Heart left ventricle (tissue), 16 donors: ENCODE measurements around the gene UPK3A. TPM values are rescaled to one million over a fixed set of nuclear protein-coding genes. Genes with fewer than 3 reads are reported as not detected.

Experiments
- ATAC-seq, 4 donors: fragments of 200-7000 bp; cut with Tn5 transposase; one replicate each; pipeline ENCODE4 v1.9.1; 2020 to 2022; ENCODE audit warnings: moderate library complexity in 4 of 4, mild to moderate bottlenecking in 3 of 4, moderate number of reproducible peaks in 1 of 4
- DNase-seq, 5 donors: peaks; one replicate each; pipeline ENCODE4 v3.0.0-alpha.2; 2020
- H3K27ac ChIP-seq, 12 donors: fragments of 200-600 bp; sonication (generic) in 4 of 12; one replicate each; pipeline versions ENCODE4 v1.5.0 to v1.8.0; 2016 to 2022; ENCODE audit warnings: mild to moderate bottlenecking in 2 of 12
- H3K27me3 ChIP-seq, 9 donors: fragments of 200-600 bp; sonication (generic) in 2 of 9; one replicate each; pipeline versions ENCODE4 v1.5.1 to v1.8.0; 2016 to 2022; ENCODE audit warnings: mild to moderate bottlenecking in 3 of 9
- H3K36me3 ChIP-seq, 9 donors: fragments of 200-600 bp; sonication (generic) in 2 of 9; one replicate each; pipeline versions ENCODE4 v1.5.0 to v1.8.0; 2018 to 2022; ENCODE audit warnings: mild to moderate bottlenecking in 2 of 9
- H3K4me1 ChIP-seq, 12 donors: fragments of 200-600 bp; sonication (generic) in 4 of 12; one replicate each; pipeline versions ENCODE4 v1.5.0 to v1.8.0; 2016 to 2022; ENCODE audit warnings: mild to moderate bottlenecking in 3 of 12
- H3K4me3 ChIP-seq, 12 donors: fragments of 200-600 bp; sonication (generic) in 4 of 12; one replicate each; pipeline versions ENCODE4 v1.5.0 to v1.8.0; 2017 to 2022; ENCODE audit warnings: mild to moderate bottlenecking in 9 of 12, moderate library complexity in 4 of 12
- H3K9me3 ChIP-seq, 12 donors: fragments of 200-600 bp; sonication (generic) in 4 of 12; one replicate each; pipeline versions ENCODE4 v1.5.0 to v1.8.0; 2016 to 2022; ENCODE audit warnings: mild to moderate bottlenecking in 1 of 12
- POLR2A ChIP-seq, 2 donors: fragments of 450-650 bp; IDR thresholded peaks; one replicate each; pipeline ENCODE4 v1.6.1; 2017; ENCODE audit warnings: antibody characterized with exemption in 2 of 2, mild to moderate bottlenecking in 2 of 2, moderate library complexity in 2 of 2
- WGBS, 4 donors: extraction: QIAGEN DNeasy Blood & Tissue Kit in 2 of 4; methylation state at CpG; one replicate each; pipeline versions ENCODE4 v1.1.5 to v1.1.7; 2013 to 2018; 5-methylcytosine and 5-hydroxymethylcytosine counted together
- intact Hi-C, 10 donors: fragments of 100-400 bp; cut with DNase I; formaldehyde crosslinking; loops; one replicate each; pipeline versions ENCODE4 v1.11.1 to v1.14.2; 2022
- polyA plus RNA-seq, 2 donors: library from polyadenylated mRNA; stranded (reverse); fragments of 200-250 nt; gene quantifications; one replicate each; pipeline ENCODE4 v1.2.3, GENCODE V29; 2013
- total RNA-seq, 9 donors: library from RNA; depleted of rRNA in 2 of 9; stranded (reverse); fragments of >200 nt in 2 of 9; fragmentation: NEBNext Ultra II Directional in 3 of 9; extraction: Animal tissue kit (Norgen Biotek cat#: 25700) in 3 of 9; gene quantifications; one replicate each; pipeline versions ENCODE4 v1.1.0 to v1.2.4, GENCODE V29; 2016 to 2023
- TF ChIP-seq, protein P1 (sequence below), 12 donors: fragments of 200-600 bp; sonication (generic) in 4 of 12; IDR thresholded peaks; one replicate each; pipeline versions ENCODE4 v1.5.0 to v1.8.0; 2018 to 2022; ENCODE audit warnings: antibody characterized with exemption in 12 of 12, mild to moderate bottlenecking in 5 of 12
- donor health status: ischemic (EF 13 %, LVEDD 7.1; RV severe dilation, severe dysfunction).
- donor health status: healthy with polysubstance abuse.
- donor health status: DM: no; HTN: yes; CAD: no.
- donor health status: DM: no; HTN: no; CAD: no.
- donor health status: ischemic (EF 25% LVEDD 6.9; RV normal size, moderate dysfunction).
- donor health status: ischemic (EF 25% LVEDD 5.7; RV mildly dilated, moderate dysfunction).
- donor health status: healthy.
- donor health status: DM: yes; HTN: yes; CAD: no.
- donor health status: ischemic (EF 35%, LVEDD 5.7; RV mildly dilated, moderate dysfunction).
- donor health status: nonischemic (EF 11% LVEDD 7.7; RV severe dilation, severe dysfunction).
- donor health status: DM: yes; HTN: yes; CAD: no.
- donor health status: PGD.
- donor health status: ischemic (EF 29% LVEDD 5.4; RV normal size, mild dysfunction).
- donor health status: nonischemic (EF 23%, LVEDD 6.1; RV moderate dilation, normal function).

The UPK3A gene
- total and polyA plus RNA-seq, 11 donors, result 0.15 to 0.45 (median 0.34) TPM; not detected in 8

- Histone ChIP-seq H3K27ac (peak overlapping the region in 1 of 12 donors; percentile 66), H3K36me3 (no peaks in the 10 kb centered on the region), H3K4me1 (peaks cover 0 to 17% (median 0%) of the 10 kb centered on the region in 12 donors), H3K9me3 (no peaks in the 10 kb centered on the region), H3K4me3 (no peak overlapping the region), H3K27me3 (no peaks in the 10 kb centered on the region)
- ATAC-seq (no peak), DNase-seq (no peak)
- 57 to 87% (median 74%) methylated on average over 11 to 13 of the region's 13 CpGs for WGBS, 4 donors
- TF ChIP-seq POLR2A (IDR thresholded peaks at IDR 0.05), result no peak
- TF ChIP-seq, protein P1, sequence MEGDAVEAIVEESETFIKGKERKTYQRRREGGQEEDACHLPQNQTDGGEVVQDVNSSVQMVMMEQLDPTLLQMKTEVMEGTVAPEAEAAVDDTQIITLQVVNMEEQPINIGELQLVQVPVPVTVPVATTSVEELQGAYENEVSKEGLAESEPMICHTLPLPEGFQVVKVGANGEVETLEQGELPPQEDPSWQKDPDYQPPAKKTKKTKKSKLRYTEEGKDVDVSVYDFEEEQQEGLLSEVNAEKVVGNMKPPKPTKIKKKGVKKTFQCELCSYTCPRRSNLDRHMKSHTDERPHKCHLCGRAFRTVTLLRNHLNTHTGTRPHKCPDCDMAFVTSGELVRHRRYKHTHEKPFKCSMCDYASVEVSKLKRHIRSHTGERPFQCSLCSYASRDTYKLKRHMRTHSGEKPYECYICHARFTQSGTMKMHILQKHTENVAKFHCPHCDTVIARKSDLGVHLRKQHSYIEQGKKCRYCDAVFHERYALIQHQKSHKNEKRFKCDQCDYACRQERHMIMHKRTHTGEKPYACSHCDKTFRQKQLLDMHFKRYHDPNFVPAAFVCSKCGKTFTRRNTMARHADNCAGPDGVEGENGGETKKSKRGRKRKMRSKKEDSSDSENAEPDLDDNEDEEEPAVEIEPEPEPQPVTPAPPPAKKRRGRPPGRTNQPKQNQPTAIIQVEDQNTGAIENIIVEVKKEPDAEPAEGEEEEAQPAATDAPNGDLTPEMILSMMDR (IDR thresholded peaks at IDR 0.05), result no peak
- intact Hi-C loops, result no loop called here
Observed at GRCh38 chr22:45296628-45297297, 12.0 kb downstream of the UPK3A start.

DNA sequence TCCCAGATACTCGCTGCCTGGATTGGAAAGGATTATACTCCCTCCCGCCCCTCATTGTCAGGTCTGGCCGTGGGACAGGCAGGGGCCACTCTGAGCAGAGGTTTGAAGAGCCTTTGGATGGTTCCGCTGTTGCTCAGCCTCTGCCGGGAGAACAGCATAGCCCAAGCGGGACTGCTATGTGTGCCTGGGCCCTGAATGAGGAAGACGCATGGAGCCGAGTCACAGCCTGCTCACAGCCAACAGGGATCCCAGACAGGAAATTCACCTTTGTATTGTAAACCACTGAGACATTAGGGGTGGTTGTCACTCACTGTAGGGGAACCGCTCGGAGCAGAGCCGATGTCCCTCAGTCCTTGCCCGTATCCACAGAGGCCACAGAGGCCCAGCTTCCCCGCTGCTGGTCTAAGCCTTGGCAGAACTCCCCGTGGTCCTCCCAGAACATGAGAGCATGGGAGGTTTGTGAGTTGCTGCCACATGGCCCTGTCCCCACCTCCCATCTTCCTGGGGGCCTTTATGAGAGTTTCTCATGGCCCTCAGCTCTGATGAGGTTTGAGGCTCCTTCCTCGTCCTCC is 14.3 kb downstream of the UPK3A start:
- Histone ChIP-seq H3K9me3 (no peaks in the 10 kb centered on the region), H3K4me3 (no peak overlapping the region), H3K4me1 (peaks cover 0 to 5% (median 0%) of the 10 kb centered on the region in 12 donors), H3K36me3 (no peaks in the 10 kb centered on the region), H3K27ac (no peak overlapping the region), H3K27me3 (no peaks in the 10 kb centered on the region)
- ATAC-seq (no peak), DNase-seq (no peak)
- WGBS, 4 donors, result 62 to 68% (median 65%) methylated on average over 11 to 15 of the region's 15 CpGs
- TF ChIP-seq, protein P1 (IDR thresholded peaks at IDR 0.05), result no peak
- TF ChIP-seq POLR2A (IDR thresholded peaks at IDR 0.05), result no peak
- intact Hi-C loops, result no loop called here

DNA sequence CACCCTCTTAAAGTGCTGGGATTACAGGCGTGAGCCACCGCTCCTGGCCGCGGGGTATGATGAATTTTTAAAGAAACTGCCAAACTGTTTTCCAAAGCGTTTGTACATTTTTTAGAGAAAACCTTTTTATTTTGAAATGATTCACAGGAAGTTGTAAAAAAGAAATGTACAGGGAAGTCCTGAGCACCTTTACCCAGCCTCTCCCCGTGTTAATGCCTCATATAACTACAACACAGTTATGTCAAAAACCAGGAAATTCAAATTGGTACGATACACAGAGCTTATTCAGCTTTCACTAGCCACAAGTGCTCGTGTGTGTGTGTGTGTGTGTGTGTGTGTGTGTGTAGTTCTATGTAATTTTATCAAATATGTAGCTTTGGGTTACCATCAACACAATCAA is 18.0 kb downstream of the UPK3A start:
- Histone ChIP-seq H3K9me3 (no peaks in the 10 kb centered on the region), H3K4me3 (no peak overlapping the region), H3K4me1 (no peaks in the 10 kb centered on the region), H3K27me3 (no peaks in the 10 kb centered on the region), H3K36me3 (no peaks in the 10 kb centered on the region), H3K27ac (no peak overlapping the region)
- DNase-seq (no peak), ATAC-seq (no peak)
- TF ChIP-seq, protein P1 (IDR thresholded peaks at IDR 0.05), result no peak
- TF ChIP-seq POLR2A (IDR thresholded peaks at IDR 0.05), result no peak
- intact Hi-C loops, result no loop called here
- WGBS, 4 donors, result 77 to 84% (median 78%) methylated on average over 8 of the region's 8 CpGs

DNA sequence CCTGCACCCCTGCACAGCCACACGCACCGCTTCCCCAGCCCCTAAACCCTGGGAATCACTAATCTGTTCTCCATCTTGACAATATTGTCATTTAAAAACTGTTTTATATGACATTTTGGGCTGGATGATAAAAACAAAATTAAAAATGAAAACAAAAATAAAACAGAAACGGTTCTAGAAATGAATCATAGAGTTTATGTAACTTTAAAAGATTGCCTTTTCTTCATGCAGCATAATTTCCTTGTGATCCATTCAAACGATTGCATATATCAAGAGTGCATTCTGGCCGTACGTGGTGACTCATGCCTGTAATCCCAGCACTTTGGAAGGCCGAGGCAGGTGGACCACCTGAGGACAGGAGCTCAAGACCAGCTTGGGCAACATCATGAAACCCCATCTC is 18.4 kb downstream of the UPK3A start:
- Histone ChIP-seq H3K4me1 (no peaks in the 10 kb centered on the region), H3K4me3 (no peak overlapping the region), H3K9me3 (no peaks in the 10 kb centered on the region), H3K27me3 (no peaks in the 10 kb centered on the region), H3K36me3 (no peaks in the 10 kb centered on the region), H3K27ac (no peak overlapping the region)
- no peak for ATAC-seq
- TF ChIP-seq, protein P1 (IDR thresholded peaks at IDR 0.05), result no peak
- no peak for TF ChIP-seq POLR2A (IDR thresholded peaks at IDR 0.05)
- 78 to 86% (median 81%) methylated on average over 7 of the region's 7 CpGs for WGBS, 4 donors
- no peak for DNase-seq
- intact Hi-C loops, result no loop called here
